Frontal cortex (tissue), 4 donors: Measurements from ENCODE around the gene VPREB3. TPM values are rescaled to one million over a fixed set of nuclear protein-coding genes. Genes with fewer than 3 reads are reported as not detected.
"Not testable (repeated sequence)": the region's sequence is repeated elsewhere in the genome, so short reads cannot be mapped to it uniquely, and the experiment has no call there.

Experiments used
- DNase-seq, 2 donors: peaks; one replicate each; pipeline ENCODE4 v3.0.0; 2012; ENCODE audit warnings: low spot score in 2 of 2
- FAIRE-seq: peaks from 2 replicates; lab custom pipeline; 2012; peaks lifted over from hg19 to GRCh38; lab: Jason Lieb, UNC
- total RNA-seq: library from RNA; depleted of rRNA; stranded (reverse); fragments of >200 nt; gene quantifications from one replicate; pipeline ENCODE4 v1.2.3, GENCODE V29; 2014
- donor health status: control.
- donor health status: control.
- donor health status: control.

Gene VPREB3
- total RNA-seq, 1 donor from 2014 or later: not detected

DNA sequence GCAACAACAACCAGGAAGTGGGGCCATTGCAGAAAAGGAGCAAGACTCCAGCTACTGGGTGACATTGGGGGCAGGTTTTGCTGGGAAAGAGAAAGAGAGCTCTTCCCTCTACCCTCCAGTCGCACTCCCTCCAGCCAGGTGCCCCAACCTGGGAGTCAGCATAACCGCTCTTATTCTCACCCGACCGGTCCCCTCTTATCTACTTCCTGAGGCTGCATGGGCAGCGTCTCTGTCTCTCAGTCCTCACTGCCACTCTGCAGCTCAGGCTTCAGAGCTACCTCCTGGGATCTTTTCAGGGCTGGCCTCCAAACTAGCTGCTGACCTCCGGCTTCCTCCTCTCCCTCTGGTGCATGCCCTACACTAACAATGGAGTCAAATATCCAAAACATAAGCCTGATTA is 8.4 kb downstream of the VPREB3 start:
- DNase-seq: no peak
- FAIRE-seq: no peak

DNA sequence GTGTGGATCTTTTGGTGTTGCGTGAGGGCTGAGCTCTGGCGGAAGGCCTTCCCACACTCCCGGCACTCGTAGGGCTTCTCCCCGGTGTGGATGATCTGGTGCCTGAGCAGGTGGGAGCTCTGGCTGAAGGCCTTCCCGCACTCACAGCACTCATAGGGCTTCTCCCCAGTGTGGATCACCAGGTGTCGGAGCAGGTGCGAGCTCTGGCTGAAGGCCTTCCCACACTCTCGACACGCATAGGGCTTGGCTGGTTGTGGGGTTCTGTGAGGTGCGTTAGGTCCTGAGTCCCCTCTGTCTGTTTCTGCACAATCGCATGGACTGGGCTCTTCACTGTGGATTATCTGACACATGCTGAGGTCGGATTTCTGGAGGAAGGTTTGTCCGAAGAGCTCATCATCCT is 9.7 kb downstream of the VPREB3 start:
- no peak for FAIRE-seq
- no peak for DNase-seq

DNA sequence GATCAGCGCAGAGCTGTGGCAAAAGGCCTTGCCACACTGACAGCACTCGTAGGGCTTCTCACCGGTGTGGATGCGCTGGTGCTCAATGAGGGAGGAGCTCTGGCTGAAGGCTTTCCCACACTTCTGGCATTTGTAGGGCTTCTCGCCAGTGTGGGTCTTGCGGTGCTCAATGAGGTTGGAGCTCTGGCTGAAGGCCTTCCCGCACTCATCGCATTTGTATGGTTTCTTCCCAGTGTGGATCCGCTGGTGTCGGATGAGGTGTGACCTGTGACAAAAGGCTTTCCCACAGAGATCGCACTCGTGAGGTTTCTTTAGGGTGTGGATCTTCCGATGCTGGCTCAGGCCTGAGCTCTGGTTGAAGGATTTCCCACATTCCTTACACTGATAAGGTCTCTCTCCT is 10.2 kb downstream of the VPREB3 start:
- FAIRE-seq (no peak), DNase-seq (no peak)

DNA sequence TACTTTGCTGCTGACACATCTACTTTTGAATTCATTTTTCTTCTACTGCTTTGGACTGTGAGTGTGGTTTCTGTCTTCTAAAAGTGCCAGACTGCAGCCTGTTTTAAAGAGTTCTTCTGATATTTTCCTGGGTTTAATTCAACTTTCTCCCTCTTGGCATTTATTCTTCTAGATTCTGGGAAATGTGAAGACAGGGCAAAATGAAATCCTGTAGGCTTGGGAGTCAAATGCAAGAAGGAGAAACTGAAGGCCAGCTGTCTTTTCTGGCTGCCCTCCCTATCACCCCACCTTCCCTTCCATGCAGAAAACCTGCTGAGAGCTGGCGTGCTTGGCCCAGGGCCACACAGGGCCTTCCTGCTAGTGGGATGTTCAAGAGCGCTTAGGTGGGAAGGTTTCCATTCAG is 10.9 kb downstream of the VPREB3 start:
- no peak for FAIRE-seq
- DNase-seq: no peak

DNA sequence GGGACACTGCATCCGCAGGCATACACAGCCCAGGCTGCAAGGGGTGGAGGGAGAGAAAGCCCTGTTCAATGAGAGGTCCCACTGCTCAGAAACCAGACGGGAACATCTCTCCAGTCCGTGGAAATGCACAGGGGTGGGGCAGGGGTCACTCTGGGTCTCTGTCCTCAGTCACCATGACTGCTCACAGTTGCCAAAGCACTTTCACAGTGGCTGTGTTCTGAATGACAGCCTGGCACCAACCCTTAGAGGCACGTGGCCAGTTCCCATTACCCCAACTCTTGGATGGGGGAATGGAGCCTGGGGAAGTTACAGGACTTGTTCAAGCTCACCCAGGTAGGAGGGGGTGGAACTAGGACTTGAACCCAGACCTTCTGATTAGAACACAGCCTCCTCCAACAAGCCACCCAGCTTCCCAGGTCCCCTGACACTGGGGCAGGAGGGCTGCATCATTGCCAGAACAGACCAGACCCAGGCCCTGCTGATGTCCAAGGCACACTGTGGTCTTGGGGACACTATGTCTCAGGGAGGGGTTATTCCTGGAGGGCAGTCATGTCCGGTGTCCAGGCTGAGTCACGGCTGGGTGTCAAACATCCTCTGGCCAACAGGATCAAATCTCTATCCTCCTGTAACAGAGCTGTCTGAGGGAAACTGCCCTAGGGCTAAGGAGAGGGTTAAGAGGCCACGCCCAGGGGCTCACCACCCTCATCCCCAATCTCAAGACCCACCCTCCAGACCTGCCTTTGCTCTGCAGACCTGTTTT is 11.5 kb downstream of the VPREB3 start:
- no peak for DNase-seq
- FAIRE-seq: no peak

DNA sequence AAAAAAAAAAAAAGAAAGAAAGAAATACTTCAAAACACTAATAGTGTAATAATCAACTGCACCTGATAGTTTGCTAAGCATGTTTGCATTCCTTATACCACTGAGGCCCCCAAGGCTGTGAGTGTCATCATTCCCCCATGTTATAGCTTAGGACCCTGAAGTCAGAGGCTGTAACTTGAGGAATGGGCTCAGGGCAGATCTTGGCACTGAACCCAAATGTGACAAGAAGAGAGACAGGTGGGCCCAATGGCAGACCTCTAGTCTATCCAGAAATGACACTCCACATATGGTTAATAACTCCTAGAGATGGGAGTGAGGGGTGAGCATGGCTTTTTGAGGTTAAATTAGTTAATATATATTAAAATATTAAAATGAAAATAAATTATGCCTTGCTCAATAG is 16.5 kb downstream of the VPREB3 start:
- no peak for FAIRE-seq
- no peak for DNase-seq

DNA sequence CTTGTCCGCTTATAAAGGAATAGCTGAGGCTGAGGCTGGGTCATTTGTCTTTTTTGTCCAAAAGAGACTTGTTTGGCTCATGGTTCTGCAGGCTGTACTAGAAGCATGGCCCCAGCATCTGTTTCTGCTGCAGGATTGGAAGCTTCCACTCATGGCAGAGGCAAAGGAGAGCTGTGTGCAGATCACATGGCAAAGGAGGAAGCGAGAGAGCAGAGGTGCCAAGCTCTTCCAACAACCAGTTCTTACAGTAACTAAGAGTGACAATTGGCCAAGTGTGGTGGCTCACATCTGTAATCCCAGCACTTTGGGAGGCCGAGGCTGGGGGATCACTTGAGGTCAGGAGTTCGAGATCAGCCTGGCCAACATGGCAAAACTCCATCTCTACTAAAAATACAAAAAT is 26.1 kb downstream of the VPREB3 start:
- FAIRE-seq, DNase-seq: not testable (repeated sequence)

DNA sequence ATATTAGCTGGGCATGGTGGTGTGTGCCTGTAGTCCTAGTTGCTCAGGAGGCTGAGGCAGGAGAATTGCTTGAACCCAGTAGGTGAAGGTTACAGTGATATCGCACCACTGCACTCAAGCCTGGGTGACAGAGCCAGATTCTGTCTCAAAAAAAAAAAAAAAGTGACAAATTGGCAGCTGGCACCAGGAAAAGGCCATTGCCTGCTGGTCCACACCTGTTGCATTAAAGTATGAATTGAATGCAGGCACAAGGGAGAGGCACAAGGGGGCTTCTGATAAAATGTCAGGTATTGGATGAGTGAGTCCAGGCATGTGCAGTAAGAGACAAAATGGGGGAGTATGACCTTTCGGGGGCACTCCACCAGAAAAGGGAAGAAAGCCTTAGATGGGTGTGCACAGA is 31.5 kb downstream of the VPREB3 start:
- no peak for DNase-seq
- FAIRE-seq: no peak

DNA sequence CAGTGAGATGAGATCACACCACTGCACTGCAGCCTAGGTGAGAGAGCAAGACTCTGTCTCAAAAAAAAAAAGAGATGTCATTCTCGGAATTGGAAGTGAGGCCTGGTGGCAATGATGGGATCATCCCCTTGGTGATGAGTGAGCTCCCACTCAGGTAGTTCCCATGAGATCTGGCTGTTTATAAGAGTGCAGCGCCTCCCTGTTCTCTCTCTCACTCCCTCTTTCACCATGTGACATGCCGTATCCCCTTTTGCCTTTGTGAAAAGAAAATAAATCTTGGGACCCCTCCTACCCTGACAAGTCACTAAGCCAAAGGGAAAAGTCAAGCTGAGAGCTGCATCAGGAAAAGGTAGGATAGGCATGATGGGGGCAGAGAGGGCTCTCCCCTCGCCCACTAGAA is 32.1 kb downstream of the VPREB3 start:
- FAIRE-seq (no peak), DNase-seq (no peak)

DNA sequence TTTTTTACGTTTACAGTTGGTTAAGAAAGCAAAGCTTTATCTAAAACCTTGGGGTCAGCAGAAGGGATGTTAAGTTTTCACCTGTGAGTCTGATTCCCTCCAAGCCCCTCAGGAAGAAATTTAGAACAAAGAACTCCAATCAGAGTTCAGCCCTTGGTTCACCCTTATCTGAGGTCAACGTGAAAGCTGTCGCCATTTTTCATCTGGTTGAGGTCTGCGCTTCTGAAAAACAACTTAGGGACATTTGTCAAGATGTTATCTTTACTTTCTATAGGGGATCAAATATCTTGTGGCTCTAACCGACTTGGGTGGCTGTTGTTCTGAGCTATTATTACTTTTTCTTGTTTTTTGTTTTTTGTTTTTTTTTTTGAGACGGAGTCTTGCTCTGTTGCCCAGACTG is 33.4 kb downstream of the VPREB3 start:
- DNase-seq (no peak), FAIRE-seq (no peak)

DNA sequence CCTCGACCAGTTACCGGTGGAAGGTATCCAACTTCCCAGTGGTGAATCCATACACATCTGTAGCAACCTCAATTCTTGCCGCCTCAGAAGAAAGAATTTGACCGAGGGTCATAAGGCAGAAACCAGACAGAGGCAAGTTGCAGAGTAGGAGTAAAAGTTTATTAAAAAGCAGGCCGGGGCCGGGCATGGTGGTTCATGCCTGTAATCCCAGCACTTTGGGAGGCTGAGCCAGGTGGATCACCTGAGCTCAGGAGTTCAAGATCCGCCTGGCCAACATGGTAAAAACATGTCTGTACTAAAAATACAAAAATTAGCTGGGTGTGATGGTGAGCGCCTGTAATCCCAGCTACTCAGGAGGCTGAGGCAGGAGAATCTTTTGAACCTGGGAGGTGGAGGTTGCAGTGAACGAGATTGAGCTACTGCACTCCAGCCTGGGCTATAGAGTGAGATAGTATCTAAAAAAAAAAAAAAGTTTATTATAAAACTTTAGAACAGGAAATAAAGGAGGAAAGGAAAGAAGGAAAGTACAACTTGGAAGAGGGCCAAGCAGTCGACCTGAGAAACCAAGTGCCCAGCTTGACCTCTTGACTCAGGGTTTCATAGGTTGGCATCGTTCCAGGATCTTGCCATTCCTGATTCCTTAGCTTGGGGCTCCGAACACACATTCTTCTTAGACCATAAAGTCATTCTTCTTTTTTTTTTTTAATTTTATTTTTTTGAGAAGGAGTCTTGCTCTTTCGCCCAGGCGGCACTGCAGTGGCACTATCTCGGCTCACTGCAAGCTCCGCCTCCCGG is 35.7 kb downstream of the VPREB3 start:
- FAIRE-seq (no peak), DNase-seq (no peak)

DNA sequence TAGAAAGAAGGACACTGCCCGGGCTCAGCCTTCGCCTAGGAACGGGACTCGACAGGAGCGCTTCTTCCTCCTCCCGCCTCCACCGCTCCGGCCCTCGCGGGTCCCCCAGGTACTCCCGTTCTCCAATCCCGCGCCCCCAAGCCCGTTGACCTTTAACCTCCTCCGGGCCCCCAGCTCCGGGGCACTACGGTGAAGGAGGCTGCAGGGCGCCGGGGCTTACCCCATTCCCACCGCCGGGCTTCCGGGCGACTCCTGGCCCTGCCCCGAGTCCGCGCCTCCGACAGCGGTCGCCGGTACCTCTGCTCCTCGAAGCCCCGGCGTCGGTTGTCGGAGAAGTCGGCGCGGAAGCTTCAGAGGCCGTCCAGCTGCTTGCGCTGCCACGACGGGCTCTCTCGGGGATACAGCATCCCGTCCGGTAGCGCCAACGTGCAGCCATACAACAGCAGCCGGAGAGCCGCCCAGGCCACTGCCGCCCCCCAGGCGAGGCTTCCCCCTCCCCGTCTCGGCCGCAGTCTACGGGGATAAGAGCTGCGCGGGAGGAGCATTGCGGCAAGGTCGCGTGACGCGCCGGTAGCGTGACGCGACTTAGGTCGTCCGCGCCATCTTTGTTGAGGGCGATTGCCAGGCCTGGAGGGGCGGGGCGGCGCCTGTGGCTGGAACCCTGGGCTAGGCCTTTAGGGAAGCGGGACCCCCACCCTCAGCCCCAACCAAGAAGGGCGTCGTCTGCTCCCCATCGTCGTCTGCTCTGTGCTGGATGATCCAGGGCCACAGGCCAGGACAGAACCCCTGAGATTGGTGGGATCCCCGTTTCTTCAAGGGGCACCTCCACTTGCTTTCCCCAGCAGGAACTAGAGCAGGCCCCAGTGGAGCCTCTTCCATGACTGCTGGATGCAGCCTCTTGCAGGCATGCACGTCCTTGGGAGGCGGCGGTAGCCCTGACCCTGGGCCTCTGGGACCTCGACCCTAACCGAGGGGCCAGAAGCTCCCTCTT is 37.1 kb downstream of the VPREB3 start:
- FAIRE-seq (no peak), DNase-seq (peak; percentile 91 to 96)

DNA sequence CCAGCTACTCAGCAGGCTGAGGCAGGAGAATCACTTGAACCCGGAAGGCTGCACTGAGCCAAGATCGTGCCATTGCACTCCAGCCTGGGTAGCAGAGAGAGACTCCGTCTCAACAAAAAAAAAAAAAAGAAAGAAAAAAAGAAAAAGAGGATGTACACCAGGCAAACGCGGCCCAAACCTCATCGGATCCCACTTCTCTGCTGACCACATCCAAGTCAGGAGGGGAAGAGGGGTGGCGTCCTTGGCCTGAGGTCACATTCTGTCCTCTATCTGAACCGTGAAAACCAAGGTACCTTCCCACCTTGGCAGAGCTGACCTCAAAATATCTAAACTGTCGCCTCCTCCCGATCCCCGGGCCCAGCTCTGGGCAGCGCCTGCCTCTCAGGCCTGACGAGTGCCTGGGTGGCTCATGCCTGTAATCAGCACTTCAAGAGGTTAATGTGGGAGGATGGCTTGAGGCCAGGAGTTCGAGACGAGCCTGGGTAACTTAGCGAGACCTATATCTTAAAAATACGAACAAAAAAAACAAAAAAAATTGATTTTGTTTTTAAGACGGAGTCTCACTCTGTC is 38.3 kb downstream of the VPREB3 start:
- no peak for FAIRE-seq
- no peak for DNase-seq

DNA sequence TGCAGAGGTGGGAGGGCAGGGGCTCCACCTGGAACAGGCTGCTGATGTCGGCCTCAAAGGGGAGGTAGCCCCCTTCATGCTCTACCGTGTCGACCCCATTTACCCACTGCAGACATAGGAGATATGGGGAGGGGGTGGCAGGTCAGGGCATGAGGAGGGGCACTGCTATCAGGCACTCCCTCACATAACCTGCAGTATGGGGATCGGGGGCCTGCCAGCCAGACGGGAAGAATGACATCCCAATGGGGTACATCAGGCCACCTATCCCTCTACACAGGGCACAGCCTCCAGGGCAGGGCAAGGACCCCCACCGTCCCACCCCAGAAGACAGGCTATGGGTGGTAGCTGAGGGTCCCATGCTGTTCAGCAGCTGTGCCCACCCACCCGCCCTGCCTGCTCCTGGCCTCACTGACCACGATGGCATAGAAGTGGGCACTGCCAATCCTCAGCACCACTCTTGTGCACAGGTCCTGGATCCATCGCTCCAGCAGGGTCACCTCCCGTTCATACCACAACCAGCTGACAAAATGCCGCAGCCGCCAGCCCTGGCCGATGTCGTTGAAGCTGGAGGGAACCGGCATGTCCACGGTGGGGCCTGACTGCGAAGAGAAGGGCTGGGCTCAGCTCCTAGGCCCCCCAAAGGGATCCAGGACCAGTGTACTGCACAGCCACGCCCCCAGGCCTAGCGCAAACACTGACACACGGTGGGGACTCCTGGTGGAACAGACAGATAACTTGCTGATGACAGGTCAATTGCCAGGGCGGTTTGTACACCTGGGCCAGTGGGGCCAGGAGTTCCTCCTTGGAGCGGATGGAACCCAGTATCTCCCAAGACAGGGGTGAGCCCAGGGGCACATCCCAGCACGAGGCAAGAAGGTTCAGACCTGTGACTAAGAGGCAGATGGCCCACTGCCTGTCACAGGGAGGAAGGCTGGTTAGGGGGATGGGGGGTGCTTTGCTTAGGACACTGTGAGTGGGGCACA is 39.3 kb downstream of the VPREB3 start:
- FAIRE-seq: no peak
- no peak for DNase-seq

DNA sequence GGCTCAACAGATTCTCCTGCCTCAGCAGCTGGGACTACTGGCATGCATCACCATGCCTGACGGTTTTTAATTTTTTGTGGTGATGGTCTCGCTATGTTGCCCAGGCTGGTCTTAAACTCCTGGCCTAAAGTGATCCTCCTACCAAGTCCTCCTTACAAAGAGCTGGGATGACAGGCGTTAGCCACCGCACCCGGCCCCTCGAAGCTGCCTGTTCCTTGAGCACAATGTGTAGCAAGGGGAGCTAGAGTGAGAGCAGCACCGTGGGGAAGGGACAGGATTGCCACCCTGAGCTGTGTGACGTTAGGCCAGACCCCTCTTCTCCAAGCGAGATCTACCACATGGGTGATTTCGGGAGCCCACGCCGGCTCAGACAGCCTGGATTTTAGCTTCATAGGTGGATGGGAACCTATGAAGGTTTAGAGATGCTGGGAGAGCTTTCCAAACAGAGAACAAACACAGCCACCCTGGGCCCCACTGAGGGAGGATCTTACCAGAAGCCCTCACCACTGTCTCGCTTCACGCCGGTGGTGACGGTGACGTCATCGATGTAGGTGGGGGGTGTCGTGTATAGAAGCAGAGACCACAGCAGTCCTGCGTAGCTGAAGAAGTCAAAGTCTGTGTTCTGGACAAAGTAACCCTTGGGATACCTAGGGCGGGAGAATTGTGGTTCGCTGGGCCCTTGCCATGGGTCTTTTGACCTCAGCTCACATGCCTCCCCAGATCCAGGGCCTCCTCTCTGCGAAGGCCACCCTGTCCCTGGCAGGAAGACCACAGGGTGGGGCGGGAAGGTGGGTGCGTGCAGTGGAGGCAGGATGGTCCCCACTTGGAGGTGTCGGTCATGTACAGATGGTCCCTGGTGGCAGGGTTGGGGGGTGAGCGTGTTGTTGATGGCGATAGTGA is 40.3 kb downstream of the VPREB3 start:
- DNase-seq (no peak), FAIRE-seq (no peak)

DNA sequence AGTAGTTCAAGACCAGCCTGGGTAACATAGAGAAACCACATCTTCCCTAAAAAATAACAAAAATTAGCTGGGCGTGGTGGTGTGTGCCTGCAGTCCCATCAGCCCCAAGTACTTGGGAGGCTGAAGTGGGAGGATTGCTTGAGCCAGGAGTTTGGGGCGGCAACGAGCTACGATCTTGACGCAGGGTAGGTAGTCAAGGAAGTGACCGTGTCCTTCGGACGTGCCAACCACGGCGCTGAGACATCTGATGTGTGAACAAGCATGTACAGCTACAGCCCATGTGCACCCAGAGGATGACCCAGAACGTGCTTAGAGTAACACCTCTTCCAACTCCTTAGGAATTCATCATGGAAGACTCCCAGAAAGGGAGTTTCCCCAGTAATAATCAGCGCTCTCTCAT is 42.0 kb downstream of the VPREB3 start:
- FAIRE-seq: no peak
- DNase-seq: no peak

DNA sequence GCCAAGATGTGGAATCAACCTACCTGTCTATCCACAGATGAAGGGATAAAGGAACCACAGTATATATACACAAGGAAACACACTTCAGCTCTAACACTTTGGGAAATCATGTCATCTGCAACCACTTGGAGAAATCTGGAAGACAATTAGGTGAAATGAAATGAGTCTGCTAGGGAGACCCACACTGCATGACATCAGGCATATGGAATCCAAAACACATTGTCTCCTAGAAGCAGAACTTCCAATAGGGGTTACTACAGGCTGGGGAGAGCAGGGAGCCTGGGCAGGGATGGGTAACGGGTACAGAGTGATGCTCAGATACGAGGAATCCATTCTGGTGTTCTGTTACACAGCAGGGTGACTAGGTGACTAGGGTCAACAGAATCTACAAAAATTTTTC is 45.1 kb downstream of the VPREB3 start:
- no peak for DNase-seq
- no peak for FAIRE-seq

DNA sequence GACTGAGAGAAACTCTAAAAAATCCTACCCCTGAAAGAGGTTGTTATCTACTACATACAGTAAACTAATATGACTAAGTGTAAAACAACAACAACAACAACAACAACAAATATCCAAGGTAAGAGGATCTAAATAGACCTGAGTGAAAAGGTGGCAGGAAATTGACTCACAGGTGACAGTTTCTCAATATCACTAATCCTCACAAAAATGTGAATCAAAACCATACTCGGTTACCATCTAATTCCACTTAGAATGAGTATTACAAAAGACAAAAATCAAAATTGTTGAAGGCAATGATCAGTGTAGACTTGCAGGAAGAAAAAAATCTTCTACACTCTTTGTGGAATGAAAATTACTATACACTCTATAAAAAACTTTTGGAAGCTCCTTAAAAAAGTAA is 46.0 kb downstream of the VPREB3 start:
- DNase-seq (no peak), FAIRE-seq (no peak)
